WTC11 (cell line): ENCODE results near the gene PPP1R1B.

Experiments used
- ATF2 ChIP-seq: sonication (generic); formaldehyde crosslinking; IDR thresholded peaks from 2 replicates; pipeline ENCODE4 v1.8.1; 2022; ENCODE audit warnings: low read depth, missing genetic modification reagents, borderline replicate concordance
- ESRRA ChIP-seq: sonication (generic); formaldehyde crosslinking; IDR thresholded peaks from 2 replicates; pipeline ENCODE4 v1.8.1; 2022; ENCODE audit warnings: mild to moderate bottlenecking, missing genetic modification reagents, borderline replicate concordance
- IRF2 ChIP-seq: sonication (generic); formaldehyde crosslinking; IDR thresholded peaks from 2 replicates; pipeline ENCODE4 v1.8.0; 2022; ENCODE audit warnings: low read depth, missing genetic modification reagents, borderline replicate concordance
- JAZF1 ChIP-seq: fragments of 250-450 bp; sonication (Bioruptor Pico); IDR thresholded peaks from 2 replicates; pipeline ENCODE4 v1.9.0; 2021; ENCODE audit warnings: moderate library complexity, mild to moderate bottlenecking, inconsistent platforms
- NFYB ChIP-seq: sonication (generic); formaldehyde crosslinking; conservative IDR thresholded peaks from 2 replicates; pipeline ENCODE4 v1.8.0; 2022; ENCODE audit warnings: low read depth, missing genetic modification reagents
- PREB ChIP-seq: sonication (generic); formaldehyde crosslinking; IDR thresholded peaks from 2 replicates; pipeline ENCODE4 v1.8.1; 2022; ENCODE audit warnings: mild to moderate bottlenecking, missing genetic modification reagents, moderate library complexity, borderline replicate concordance
- SOX15 ChIP-seq: fragments of 250-450 bp; sonication (Bioruptor Pico); IDR thresholded peaks from 2 replicates; pipeline ENCODE4 v1.9.0; 2021; ENCODE audit warnings: mild to moderate bottlenecking
- TCF7 ChIP-seq: sonication (generic); formaldehyde crosslinking; IDR thresholded peaks from 2 replicates; pipeline ENCODE4 v1.8.0; 2022; ENCODE audit warnings: mild to moderate bottlenecking, low read depth, missing genetic modification reagents, moderate library complexity
- TEAD4 ChIP-seq: sonication (generic); formaldehyde crosslinking; IDR thresholded peaks from 2 replicates; pipeline ENCODE4 v1.8.0; 2022; ENCODE audit warnings: mild to moderate bottlenecking, missing genetic modification reagents
- TP53 ChIP-seq: sonication (generic); formaldehyde crosslinking; IDR thresholded peaks from 2 replicates; pipeline ENCODE4 v1.8.1; 2023; ENCODE audit warnings: mild to moderate bottlenecking, missing genetic modification reagents
- TF ChIP-seq, protein P1 (sequence below): fragments of 200-600 bp; IDR thresholded peaks from 2 replicates; pipeline ENCODE4 v1.8.0; 2022; ENCODE audit warnings: antibody characterized with exemption
- TF ChIP-seq, protein P2 (sequence below): sonication (generic); formaldehyde crosslinking; IDR thresholded peaks from 2 replicates; pipeline ENCODE4 v1.8.1; 2023; ENCODE audit warnings: mild to moderate bottlenecking, missing genetic modification reagents, moderate library complexity
- TF ChIP-seq, protein P3 (sequence below): fragments of 250-450 bp; sonication (Bioruptor Pico); conservative IDR thresholded peaks from 2 replicates; pipeline ENCODE4 v1.9.0; 2021; ENCODE audit warnings: mild to moderate bottlenecking
- TF ChIP-seq, protein P4 (sequence below): sonication (generic); formaldehyde crosslinking; IDR thresholded peaks from 2 replicates; pipeline ENCODE4 v1.8.1; 2023; ENCODE audit warnings: mild to moderate bottlenecking, missing genetic modification reagents, moderate library complexity

- TF ChIP-seq, protein P1, sequence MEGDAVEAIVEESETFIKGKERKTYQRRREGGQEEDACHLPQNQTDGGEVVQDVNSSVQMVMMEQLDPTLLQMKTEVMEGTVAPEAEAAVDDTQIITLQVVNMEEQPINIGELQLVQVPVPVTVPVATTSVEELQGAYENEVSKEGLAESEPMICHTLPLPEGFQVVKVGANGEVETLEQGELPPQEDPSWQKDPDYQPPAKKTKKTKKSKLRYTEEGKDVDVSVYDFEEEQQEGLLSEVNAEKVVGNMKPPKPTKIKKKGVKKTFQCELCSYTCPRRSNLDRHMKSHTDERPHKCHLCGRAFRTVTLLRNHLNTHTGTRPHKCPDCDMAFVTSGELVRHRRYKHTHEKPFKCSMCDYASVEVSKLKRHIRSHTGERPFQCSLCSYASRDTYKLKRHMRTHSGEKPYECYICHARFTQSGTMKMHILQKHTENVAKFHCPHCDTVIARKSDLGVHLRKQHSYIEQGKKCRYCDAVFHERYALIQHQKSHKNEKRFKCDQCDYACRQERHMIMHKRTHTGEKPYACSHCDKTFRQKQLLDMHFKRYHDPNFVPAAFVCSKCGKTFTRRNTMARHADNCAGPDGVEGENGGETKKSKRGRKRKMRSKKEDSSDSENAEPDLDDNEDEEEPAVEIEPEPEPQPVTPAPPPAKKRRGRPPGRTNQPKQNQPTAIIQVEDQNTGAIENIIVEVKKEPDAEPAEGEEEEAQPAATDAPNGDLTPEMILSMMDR: peak; percentile 64
- TF ChIP-seq, protein P2, sequence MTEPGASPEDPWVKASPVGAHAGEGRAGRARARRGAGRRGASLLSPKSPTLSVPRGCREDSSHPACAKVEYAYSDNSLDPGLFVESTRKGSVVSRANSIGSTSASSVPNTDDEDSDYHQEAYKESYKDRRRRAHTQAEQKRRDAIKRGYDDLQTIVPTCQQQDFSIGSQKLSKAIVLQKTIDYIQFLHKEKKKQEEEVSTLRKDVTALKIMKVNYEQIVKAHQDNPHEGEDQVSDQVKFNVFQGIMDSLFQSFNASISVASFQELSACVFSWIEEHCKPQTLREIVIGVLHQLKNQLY (CRISPR knock-in tag): no peak
- TF ChIP-seq, protein P3, sequence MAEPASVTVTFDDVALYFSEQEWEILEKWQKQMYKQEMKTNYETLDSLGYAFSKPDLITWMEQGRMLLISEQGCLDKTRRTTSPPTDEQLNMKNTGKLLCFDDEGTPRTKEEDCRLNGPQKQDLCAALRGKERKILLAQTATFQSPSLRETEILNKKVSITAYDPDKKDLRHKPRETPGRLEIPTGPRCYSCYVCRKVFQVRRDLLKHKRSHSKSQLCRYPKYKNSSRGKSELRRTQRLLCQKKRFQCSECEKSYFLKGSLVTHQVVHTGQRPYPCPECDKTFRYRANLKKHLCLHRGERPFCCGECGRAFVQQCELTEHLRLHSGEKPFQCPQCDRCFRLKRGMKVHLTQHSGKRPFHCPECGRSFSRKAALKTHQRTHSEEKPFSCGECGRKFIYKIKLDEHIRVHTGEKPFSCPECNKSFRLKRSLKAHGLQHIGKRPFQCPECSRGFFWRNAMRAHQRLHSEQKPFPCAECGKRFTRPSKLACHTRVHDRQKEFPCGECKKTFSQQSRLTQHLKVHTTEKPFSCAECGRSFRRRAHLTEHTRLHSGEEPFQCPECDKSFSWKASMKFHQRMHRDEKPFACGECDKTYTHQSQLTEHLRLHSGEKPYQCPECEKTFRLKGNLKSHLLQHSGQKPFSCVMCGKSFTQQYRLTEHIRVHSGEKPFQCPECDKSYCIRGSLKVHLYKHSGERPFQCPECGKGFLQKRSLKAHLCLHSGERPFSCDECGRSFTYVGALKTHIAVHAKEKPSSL (CRISPR knock-in tag): no peak
- no peak for TF ChIP-seq NFYB (CRISPR knock-in tag)
- TF ChIP-seq, protein P4, sequence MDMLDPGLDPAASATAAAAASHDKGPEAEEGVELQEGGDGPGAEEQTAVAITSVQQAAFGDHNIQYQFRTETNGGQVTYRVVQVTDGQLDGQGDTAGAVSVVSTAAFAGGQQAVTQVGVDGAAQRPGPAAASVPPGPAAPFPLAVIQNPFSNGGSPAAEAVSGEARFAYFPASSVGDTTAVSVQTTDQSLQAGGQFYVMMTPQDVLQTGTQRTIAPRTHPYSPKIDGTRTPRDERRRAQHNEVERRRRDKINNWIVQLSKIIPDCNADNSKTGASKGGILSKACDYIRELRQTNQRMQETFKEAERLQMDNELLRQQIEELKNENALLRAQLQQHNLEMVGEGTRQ (CRISPR knock-in tag): no peak
- no peak for TF ChIP-seq ESRRA (CRISPR knock-in tag)
- TF ChIP-seq TP53: no peak
- TF ChIP-seq ATF2 (CRISPR knock-in tag): no peak
- TF ChIP-seq IRF2 (CRISPR knock-in tag): no peak
- no peak for TF ChIP-seq SOX15
- no peak for TF ChIP-seq TCF7 (CRISPR knock-in tag)
- no peak for TF ChIP-seq TEAD4 (CRISPR knock-in tag)
- no peak for TF ChIP-seq JAZF1
- TF ChIP-seq PREB (CRISPR knock-in tag): no peak
Observed at GRCh38 chr17:39634384-39634871, 7.7 kb downstream of the PPP1R1B start.
